Measurements from ENCODE around the gene SGPP1. TPM values are rescaled to one million over a fixed set of nuclear protein-coding genes. Genes with fewer than 3 reads are reported as not detected.
"Not testable (repeated sequence)": the region's sequence is repeated elsewhere in the genome, so short reads cannot be mapped to it uniquely, and the experiment has no call there.

Gene SGPP1
- total RNA-seq, 3 donors from 2014 or later: 12.5 to 18.4 (median 17.0) TPM

GRCh38 chr14:63642229-63642611 is 85.6 kb downstream of the SGPP1 start:
- Histone ChIP-seq H3K36me3 (ENCODE audit: low read depth) (peaks cover 8% of the 10 kb centered on the region), H3K9me3 (no peaks in the 10 kb centered on the region), H3K4me3 (peak overlapping the region; percentile 37), H3K4me1 (ENCODE audit: low read depth) (peaks cover 5% of the 10 kb centered on the region)
- intact Hi-C loops (cut with DNase I, micrococcal nuclease): no loop called here
- no peak for TF ChIP-seq CTCF (IDR thresholded peaks at IDR 0.05)
- DNase-seq: peak; percentile 65 to 93 (median 68)
- ATAC-seq: peak; percentile 80

- intact Hi-C loops (cut with DNase I, micrococcal nuclease): no loop called here
- H3K4me1 ChIP-seq (ENCODE audit: low read depth): peaks cover 5% of the 10 kb centered on the region
- H3K36me3 ChIP-seq (ENCODE audit: low read depth): peaks cover 8% of the 10 kb centered on the region
- ATAC-seq (peak; percentile 96), DNase-seq (peak; percentile 96 to 98 (median 96))
- H3K4me3 ChIP-seq: peak within 1 kb of the TSS; percentile 37
- H3K9me3 ChIP-seq: no peaks in the 10 kb centered on the region
- TF ChIP-seq CTCF (IDR thresholded peaks at IDR 0.05): peak; percentile 69
Observed at GRCh38 chr14:63641473-63642228, 86.2 kb downstream of the SGPP1 start, which contains the start of gene WDR89. Gene WDR89 (minus strand): TSS chr14:63641871. CDS start chr14:63599942, 41,929 bp downstream.

DNA sequence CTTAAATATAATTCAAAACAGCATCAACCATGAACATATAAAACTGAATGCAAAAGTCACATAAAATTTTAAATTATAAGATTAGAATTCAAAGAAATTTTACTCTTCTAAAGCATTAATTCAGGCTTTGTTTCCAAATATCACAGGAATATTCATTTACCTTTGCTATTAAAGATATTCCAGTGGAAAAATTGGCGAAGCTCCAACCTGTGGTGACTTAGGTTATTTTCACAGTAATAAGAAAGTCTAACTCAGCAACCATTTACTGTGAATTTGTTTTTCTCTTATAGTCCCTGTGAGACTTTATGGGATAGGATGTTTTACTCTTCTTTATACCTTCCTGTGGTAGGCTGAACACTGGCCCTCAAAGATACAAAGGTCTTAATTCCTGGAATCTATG is 89.4 kb downstream of the SGPP1 start:
- H3K36me3 ChIP-seq (ENCODE audit: low read depth): peaks cover 8% of the 10 kb centered on the region
- H3K4me1 ChIP-seq (ENCODE audit: low read depth): peaks cover 5% of the 10 kb centered on the region
- intact Hi-C loops (cut with DNase I, micrococcal nuclease): no loop called here
- DNase-seq (no peak), ATAC-seq (no peak)
- H3K9me3 ChIP-seq: peaks cover 11% of the 10 kb centered on the region
- no peak for TF ChIP-seq CTCF (IDR thresholded peaks at IDR 0.05)
- no peak overlapping the region for H3K4me3 ChIP-seq

DNA sequence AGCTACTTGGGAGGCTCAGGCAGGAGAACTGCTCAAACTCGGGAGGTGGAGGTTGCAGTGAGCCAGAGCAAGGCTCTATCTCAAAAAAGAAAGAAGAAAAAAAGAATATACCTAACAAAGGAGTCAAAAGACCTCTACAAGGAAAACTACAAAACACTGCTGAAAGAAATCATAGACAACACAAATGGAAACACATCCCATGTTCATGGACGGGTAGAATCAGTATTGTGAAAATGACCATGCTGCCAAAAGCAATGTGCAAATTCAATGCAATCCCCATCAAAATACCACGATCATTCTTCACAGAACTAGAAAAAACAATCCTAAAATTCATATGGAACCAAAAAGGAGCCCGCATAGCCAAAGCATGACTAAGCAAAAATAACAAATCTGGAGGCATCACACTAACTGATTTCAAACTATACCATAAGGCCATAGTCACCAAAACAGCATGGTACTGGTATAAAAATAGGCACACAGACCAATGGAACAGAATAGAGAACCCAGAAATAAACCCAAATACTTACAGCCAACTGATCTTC is 91.7 kb downstream of the SGPP1 start:
- DNase-seq; H3K36me3 ChIP-seq (ENCODE audit: low read depth); ATAC-seq; intact Hi-C loops (cut with DNase I, micrococcal nuclease); H3K4me3 ChIP-seq; H3K4me1 ChIP-seq (ENCODE audit: low read depth): not testable (repeated sequence)
- peaks cover 11% of the 10 kb centered on the region for H3K9me3 ChIP-seq

Other genes with a start within 250 kb of the SGPP1 start
- gene PPP2R5E, start 184.7 kb downstream of the SGPP1 start, total RNA-seq: 10 to 100 TPM; 45.3 to 54.1 (median 51.6) TPM
- 10 to 100 TPM in 2 of 3 donors, 1 to 10 TPM in 1; 8.5 to 13.5 (median 10.5) TPM for gene WDR89, start 86.2 kb downstream of the SGPP1 start, total RNA-seq
- 100 to 1,000 TPM; 104 to 215 (median 174) TPM for gene SYNE2, start 124.9 kb upstream of the SGPP1 start, total RNA-seq